Breast epithelium (tissue), 3 donors: ENCODE measurements around the gene PRSS33.

Experiments
- POLR2A ChIP-seq: fragments of 450-650 bp; IDR thresholded peaks from one replicate; pipeline ENCODE4 v1.6.1; 2016; ENCODE audit warnings: antibody characterized with exemption, mild to moderate bottlenecking, moderate library complexity
- POLR2AphosphoS5 ChIP-seq, 3 donors: sonication (generic); formaldehyde crosslinking; IDR thresholded peaks; one replicate each; pipeline ENCODE4 v1.6.1; 2017; ENCODE audit warnings: antibody characterized with exemption in 3 of 3
- TF ChIP-seq, protein P1 (sequence below), 3 donors: fragments of 450-650 bp; IDR thresholded peaks; one replicate each; pipeline ENCODE4 v1.5.1; 2016 to 2017; ENCODE audit warnings: antibody characterized with exemption in 3 of 3, mild to moderate bottlenecking in 3 of 3, moderate library complexity in 3 of 3

- TF ChIP-seq, protein P1, sequence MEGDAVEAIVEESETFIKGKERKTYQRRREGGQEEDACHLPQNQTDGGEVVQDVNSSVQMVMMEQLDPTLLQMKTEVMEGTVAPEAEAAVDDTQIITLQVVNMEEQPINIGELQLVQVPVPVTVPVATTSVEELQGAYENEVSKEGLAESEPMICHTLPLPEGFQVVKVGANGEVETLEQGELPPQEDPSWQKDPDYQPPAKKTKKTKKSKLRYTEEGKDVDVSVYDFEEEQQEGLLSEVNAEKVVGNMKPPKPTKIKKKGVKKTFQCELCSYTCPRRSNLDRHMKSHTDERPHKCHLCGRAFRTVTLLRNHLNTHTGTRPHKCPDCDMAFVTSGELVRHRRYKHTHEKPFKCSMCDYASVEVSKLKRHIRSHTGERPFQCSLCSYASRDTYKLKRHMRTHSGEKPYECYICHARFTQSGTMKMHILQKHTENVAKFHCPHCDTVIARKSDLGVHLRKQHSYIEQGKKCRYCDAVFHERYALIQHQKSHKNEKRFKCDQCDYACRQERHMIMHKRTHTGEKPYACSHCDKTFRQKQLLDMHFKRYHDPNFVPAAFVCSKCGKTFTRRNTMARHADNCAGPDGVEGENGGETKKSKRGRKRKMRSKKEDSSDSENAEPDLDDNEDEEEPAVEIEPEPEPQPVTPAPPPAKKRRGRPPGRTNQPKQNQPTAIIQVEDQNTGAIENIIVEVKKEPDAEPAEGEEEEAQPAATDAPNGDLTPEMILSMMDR (IDR thresholded peaks at IDR 0.05): no peak
- TF ChIP-seq POLR2A: no peak
- TF ChIP-seq POLR2AphosphoS5 (IDR thresholded peaks at IDR 0.05): no peak
Observed at GRCh38 chr16:2815299-2815771, 28.0 kb upstream of the PRSS33 start.
